Ectodermal cell (in vitro differentiated cells): ENCODE measurements around the gene PDXK.

ENCODE experiments used
- H3K27ac ChIP-seq: 2 replicates; pipeline ENCODE4 v1.7.0; 2013; ENCODE audit warnings: mild to moderate bottlenecking, low read depth, low read length; ENCODE audit not compliant: insufficient read depth, poor library complexity, severe bottlenecking
- H3K27me3 ChIP-seq: 2 replicates; pipeline ENCODE4 v1.7.0; 2013; ENCODE audit warnings: mild to moderate bottlenecking, low read length; ENCODE audit not compliant: insufficient read depth, control insufficient read depth, poor library complexity, severe bottlenecking
- H3K36me3 ChIP-seq: one replicate; pipeline ENCODE4 v1.7.0; 2013; ENCODE audit warnings: low read length; ENCODE audit not compliant: control insufficient read depth, insufficient read depth
- H3K4me1 ChIP-seq: one replicate; pipeline ENCODE4 v1.7.0; 2013; ENCODE audit warnings: low read length; ENCODE audit not compliant: control insufficient read depth, insufficient read depth
- H3K4me3 ChIP-seq: 2 replicates; pipeline ENCODE4 v1.7.0; 2013; ENCODE audit warnings: low read depth, low read length, control low read depth; ENCODE audit not compliant: insufficient read depth
- H3K9me3 ChIP-seq: 2 replicates; pipeline ENCODE4 v1.7.0; 2013; ENCODE audit warnings: mild to moderate bottlenecking, low read length, moderate library complexity; ENCODE audit not compliant: control insufficient read depth
- WGBS, 2 experiments: methylation state at CpG; one replicate each; pipeline ENCODE4 v1.1.7; 2013; ENCODE audit warnings: missing lambda C conversion rate in 2 of 2; 5-methylcytosine and 5-hydroxymethylcytosine counted together

Gene PDXK

DNA sequence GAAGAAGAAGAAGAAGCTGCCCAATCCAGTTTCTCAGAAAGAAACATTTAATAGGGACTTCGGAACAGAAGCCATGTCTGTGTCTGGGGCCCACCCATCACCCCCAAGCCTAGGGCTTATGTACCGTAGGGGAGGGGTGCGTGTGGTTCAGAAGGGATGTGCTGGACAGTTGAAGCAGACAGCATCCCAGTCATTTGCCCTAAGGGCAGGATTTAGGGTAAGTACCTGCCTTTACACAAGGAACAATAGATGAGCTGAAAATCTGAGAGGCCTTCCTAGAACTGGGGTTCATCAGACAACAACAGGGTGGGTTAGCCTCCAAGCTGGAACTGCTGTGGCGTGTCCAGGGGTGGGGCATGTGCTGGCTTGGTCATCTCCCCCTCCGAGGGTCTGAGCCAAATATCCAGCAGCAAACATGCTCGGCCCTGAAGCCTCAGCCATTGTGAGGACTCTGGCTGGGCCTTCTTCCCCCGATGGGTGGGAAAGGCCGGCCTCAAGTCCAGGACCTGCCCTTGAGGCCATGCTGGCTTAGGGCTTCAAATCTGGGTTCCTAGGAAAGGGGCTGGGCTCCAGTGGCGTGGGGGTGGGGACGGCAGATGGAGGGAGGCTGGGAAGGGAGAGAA is 45.1 kb downstream of the PDXK start:
- Histone ChIP-seq H3K9me3 (no peaks in the 10 kb centered on the region), H3K4me1 (peaks cover 10% of the 10 kb centered on the region), H3K27ac (no peak overlapping the region), H3K27me3 (no peaks in the 10 kb centered on the region), H3K4me3 (no peak overlapping the region), H3K36me3 (no peaks in the 10 kb centered on the region)
- WGBS, 2 experiments: 92 to 95% methylated on average over 10 of the region's 10 CpGs

DNA sequence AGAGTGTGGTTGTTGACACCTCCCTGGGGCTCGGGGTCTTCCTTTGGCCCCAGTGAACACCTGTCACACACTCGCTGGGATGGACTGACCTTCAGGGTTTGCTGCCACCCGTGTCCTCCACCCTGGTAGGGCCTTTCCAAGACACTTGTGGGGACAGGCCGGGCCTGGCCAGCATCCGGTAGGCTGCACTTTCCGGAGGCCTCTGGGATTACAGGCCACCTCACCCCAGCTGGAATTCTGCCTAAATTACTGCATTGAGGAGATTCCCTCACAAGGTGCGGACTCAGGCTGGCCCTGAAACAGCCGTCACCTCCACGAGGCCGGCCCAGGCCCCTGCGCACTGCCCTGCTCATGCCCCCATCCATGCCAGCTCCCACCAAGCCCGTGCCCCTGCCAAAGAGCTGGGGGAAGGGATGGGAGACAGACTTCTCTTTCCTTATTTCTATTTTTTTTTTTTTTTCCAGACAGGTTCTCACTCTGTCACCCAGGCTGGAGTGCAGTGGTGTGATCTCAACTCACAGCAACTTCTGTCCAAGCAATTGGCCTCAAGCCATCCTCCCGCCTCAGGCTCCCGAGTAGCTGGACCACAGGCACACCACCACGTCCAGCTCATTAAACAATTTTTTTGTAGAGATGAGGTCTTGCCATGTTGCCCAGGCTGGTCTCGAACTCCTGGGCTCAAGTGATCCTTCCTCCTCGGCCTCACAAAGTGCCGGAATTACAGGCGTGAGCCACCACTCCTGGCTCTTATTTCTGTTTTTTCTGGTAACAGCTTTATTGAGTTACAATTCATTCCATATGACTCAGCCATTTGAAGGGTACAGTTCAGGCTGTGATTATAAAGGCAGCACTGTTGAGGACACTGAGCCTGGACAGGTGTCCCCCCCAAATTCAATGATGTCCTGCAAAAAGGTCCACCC is 45.9 kb downstream of the PDXK start:
- 92 to 93% methylated on average over 19 of the region's 19 CpGs for WGBS, 2 experiments
- Histone ChIP-seq H3K9me3 (no peaks in the 10 kb centered on the region), H3K4me3 (no peak overlapping the region), H3K4me1 (peaks cover 10% of the 10 kb centered on the region), H3K27ac (no peak overlapping the region), H3K36me3 (no peaks in the 10 kb centered on the region), H3K27me3 (no peaks in the 10 kb centered on the region)

DNA sequence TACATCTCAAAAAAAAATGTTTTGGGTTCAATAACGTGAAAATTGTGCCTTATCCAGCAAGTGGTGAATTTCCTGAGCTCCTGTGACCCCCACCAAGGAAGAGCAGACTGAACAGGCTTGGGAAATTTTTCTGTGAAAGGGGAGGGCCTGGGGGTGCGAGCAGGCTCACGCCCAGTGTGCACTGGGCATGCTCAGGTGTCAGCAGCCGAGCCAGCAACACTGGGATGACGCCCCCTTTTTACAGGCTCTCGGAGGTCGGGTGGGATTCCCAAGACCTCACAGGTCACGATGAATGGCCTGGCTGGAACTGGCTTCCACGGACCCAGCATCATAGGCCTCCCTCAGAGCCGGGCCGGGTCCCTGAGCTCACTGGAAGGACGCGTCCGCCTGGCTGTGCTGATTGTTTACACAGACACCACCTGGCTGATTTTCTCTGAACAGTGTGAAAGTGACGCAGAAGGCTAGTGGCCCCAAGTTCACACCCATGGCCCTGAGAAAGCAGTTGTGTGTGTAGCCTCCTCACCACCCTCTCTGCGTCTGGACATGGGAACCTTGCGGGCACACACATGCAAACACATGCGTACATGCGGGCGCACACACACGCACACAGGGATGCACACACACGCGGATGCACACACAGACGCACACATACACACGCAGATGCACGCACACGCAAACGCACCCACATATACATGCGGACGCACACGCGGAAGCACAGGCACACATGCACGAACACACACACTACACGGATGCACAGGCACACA is 48.0 kb downstream of the PDXK start:
- no peak overlapping the region for H3K27ac ChIP-seq
- no peaks in the 10 kb centered on the region for H3K9me3 ChIP-seq
- H3K4me3 ChIP-seq: no peak overlapping the region
- no peaks in the 10 kb centered on the region for H3K27me3 ChIP-seq
- no peaks in the 10 kb centered on the region for H3K36me3 ChIP-seq
- WGBS, 2 experiments: 93 to 95% methylated on average over 34 of the region's 34 CpGs
- peaks cover 10% of the 10 kb centered on the region for H3K4me1 ChIP-seq

DNA sequence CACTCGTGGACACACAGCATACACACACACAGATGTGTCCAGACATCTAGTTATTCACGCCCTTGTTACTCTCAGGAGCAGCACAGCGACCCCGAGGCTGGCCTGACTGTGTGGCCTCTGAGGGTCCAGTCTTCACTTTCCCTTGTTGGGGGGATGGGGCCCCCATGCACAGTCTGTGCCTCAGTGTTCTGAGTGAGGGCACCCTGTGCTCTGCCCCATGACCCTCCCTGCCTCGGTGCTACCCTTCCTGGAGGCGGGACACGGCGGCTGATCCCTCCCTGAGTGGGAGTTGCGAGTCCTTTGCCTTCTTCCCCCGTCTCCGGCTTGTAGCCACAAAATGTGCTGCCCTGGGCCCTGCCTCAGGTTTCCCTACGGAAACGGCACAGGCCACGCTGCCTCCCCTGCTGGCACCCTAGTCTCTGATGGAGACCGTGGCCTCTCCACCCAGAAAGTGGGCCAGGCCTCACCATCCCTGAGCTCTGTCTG is 48.6 kb downstream of the PDXK start:
- 93 to 94% methylated on average over 15 of the region's 15 CpGs for WGBS, 2 experiments
- Histone ChIP-seq H3K4me1 (peaks cover 10% of the 10 kb centered on the region), H3K27ac (no peak overlapping the region), H3K4me3 (no peak overlapping the region), H3K36me3 (no peaks in the 10 kb centered on the region), H3K9me3 (no peaks in the 10 kb centered on the region), H3K27me3 (no peaks in the 10 kb centered on the region)

- no peaks in the 10 kb centered on the region for H3K36me3 ChIP-seq
- H3K4me1 ChIP-seq: peaks cover 10% of the 10 kb centered on the region
- H3K9me3 ChIP-seq: no peaks in the 10 kb centered on the region
- no peaks in the 10 kb centered on the region for H3K27me3 ChIP-seq
- H3K27ac ChIP-seq: no peak overlapping the region
- 74 to 75% methylated on average over 34 of the region's 34 CpGs for WGBS, 2 experiments
- no peak overlapping the region for H3K4me3 ChIP-seq
Measured at GRCh38 chr21:43767984-43768867, 49.3 kb downstream of the PDXK start.

GRCh38 chr21:43768868-43769167 is 49.9 kb downstream of the PDXK start:
- Histone ChIP-seq H3K36me3 (peaks cover under 1% of the 10 kb centered on the region), H3K9me3 (no peaks in the 10 kb centered on the region), H3K27me3 (no peaks in the 10 kb centered on the region), H3K4me3 (no peak overlapping the region), H3K27ac (no peak overlapping the region), H3K4me1 (peaks cover 10% of the 10 kb centered on the region)
- 53 to 55% methylated on average over 8 of the region's 8 CpGs for WGBS, 2 experiments

- H3K36me3 ChIP-seq: peaks cover 6% of the 10 kb centered on the region
- H3K27me3 ChIP-seq: no peaks in the 10 kb centered on the region
- no peaks in the 10 kb centered on the region for H3K9me3 ChIP-seq
- H3K4me1 ChIP-seq: peaks cover 10% of the 10 kb centered on the region
- no peak overlapping the region for H3K27ac ChIP-seq
- 91 to 95% methylated on average over 11 of the region's 11 CpGs for WGBS, 2 experiments
- H3K4me3 ChIP-seq: no peak overlapping the region
Measured at GRCh38 chr21:43769325-43769958, 50.5 kb downstream of the PDXK start.

- Histone ChIP-seq H3K4me1 (peaks cover 12% of the 10 kb centered on the region), H3K36me3 (peaks cover 7% of the 10 kb centered on the region), H3K27me3 (no peaks in the 10 kb centered on the region), H3K4me3 (no peak overlapping the region), H3K27ac (no peak overlapping the region), H3K9me3 (no peaks in the 10 kb centered on the region)
- WGBS, 2 experiments: 92 to 93% methylated on average over 20 to 21 of the region's 21 CpGs
Measured at GRCh38 chr21:43770066-43770655, 51.2 kb downstream of the PDXK start.

GRCh38 chr21:43771199-43771675 is 52.3 kb downstream of the PDXK start:
- Histone ChIP-seq H3K4me1 (peaks cover 14% of the 10 kb centered on the region), H3K27me3 (no peaks in the 10 kb centered on the region), H3K4me3 (no peak overlapping the region), H3K36me3 (peaks cover 7% of the 10 kb centered on the region), H3K9me3 (no peaks in the 10 kb centered on the region), H3K27ac (no peak overlapping the region)
- 76 to 81% methylated on average over 13 of the region's 13 CpGs for WGBS, 2 experiments
